Measurements from ENCODE around the gene CTAGE8.
"Not testable (repeated sequence)": the region's sequence is repeated elsewhere in the genome, so short reads cannot be mapped to it uniquely, and the experiment has no call there.

DNA sequence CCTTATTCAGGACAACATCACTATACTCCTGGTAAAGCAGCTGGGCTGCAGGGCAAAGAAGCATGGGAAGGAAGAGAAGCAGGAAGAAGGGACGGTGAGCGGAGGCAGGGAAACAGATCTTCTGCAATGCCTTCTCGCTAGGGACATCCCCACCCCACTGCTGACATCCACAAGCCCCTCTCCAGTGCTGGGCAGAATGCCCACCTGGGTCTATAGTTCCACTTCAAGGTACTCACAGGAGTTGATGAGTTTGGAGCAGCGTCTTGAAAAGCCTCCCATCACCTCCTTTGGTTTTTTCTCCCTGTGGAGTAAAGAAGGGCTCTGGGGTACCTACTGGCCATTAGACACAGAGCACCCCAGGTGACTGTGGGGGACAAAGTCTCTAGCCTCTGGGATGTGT, 13.4 kb upstream of the CTAGE8 start:
- TF ChIP-seq, protein P1, sequence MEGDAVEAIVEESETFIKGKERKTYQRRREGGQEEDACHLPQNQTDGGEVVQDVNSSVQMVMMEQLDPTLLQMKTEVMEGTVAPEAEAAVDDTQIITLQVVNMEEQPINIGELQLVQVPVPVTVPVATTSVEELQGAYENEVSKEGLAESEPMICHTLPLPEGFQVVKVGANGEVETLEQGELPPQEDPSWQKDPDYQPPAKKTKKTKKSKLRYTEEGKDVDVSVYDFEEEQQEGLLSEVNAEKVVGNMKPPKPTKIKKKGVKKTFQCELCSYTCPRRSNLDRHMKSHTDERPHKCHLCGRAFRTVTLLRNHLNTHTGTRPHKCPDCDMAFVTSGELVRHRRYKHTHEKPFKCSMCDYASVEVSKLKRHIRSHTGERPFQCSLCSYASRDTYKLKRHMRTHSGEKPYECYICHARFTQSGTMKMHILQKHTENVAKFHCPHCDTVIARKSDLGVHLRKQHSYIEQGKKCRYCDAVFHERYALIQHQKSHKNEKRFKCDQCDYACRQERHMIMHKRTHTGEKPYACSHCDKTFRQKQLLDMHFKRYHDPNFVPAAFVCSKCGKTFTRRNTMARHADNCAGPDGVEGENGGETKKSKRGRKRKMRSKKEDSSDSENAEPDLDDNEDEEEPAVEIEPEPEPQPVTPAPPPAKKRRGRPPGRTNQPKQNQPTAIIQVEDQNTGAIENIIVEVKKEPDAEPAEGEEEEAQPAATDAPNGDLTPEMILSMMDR (IDR thresholded peaks at IDR 0.05): not testable (repeated sequence)
- TF ChIP-seq POLR2AphosphoS5, POLR2A, EP300 (IDR thresholded peaks at IDR 0.05): not testable (repeated sequence)

Measured in suprapubic skin (tissue), 4 donors.